H1 (cell line): Measurements from ENCODE around the gene ZNF526. TPM values are rescaled to one million over a fixed set of nuclear protein-coding genes. Genes with fewer than 3 reads are reported as not detected.

Source experiments
- SAP30 ChIP-seq: fragments of 300-600 bp; sonication (generic); IDR thresholded peaks from 2 replicates; pipeline ENCODE4 v1.7.1; 2012; ENCODE audit warnings: low read length, moderate library complexity, mild to moderate bottlenecking, inconsistent platforms; ENCODE audit not compliant: insufficient read depth, insufficient replicate concordance
- TAF1 ChIP-seq: IDR thresholded peaks from 2 replicates; pipeline ENCODE4 v1.6.1; 2011; ENCODE audit warnings: mild to moderate bottlenecking, low read depth, low read length
- TAF7 ChIP-seq: optimal IDR thresholded peaks from 2 replicates; pipeline ENCODE3; 2011; ENCODE audit warnings: low read depth, mild to moderate bottlenecking, inconsistent platforms, low read length, moderate library complexity, borderline replicate concordance
- TBP ChIP-seq: IDR thresholded peaks from 2 replicates; pipeline ENCODE4 v1.6.1; 2011; ENCODE audit warnings: low read depth, low read length, improper control_type of control experiment
- TCF12 ChIP-seq: IDR thresholded peaks from 2 replicates; pipeline ENCODE4 v1.6.1; 2011; ENCODE audit warnings: low read depth, mild to moderate bottlenecking, low read length
- polyA plus RNA-seq, 7 experiments: library from polyadenylated mRNA; depleted of rRNA in 3 of 7; stranded (reverse) in 5 of 7; unstranded in 2 of 7; fragments of >200 nt in 5 of 7; fragments of 200-250 nt in 2 of 7; gene quantifications; 1 replicate in 5 of 7; 2 replicates in 1 of 7; 4 replicates in 1 of 7; pipeline versions ENCODE4 v1.2.1 to v1.2.3, GENCODE V29; 2011 to 2013; ENCODE audit warnings: missing spikeins in 2 of 7, mixed read lengths in 2 of 7
- total RNA-seq: library from RNA; stranded (reverse); fragmentation: NEBNext Ultra II Directional; extraction: Animal tissue kit (Norgen Biotek cat#: 25700); gene quantifications from 2 replicates; pipeline ENCODE4 v1.2.1, GENCODE V29; 2021

ZNF526 gene
- total and polyA plus RNA-seq, 2 of the 8 experiments (the other 6 are each of a cell fraction or from before 2014, with no cell fraction given) = 8.4 to 14.1 TPM

DNA sequence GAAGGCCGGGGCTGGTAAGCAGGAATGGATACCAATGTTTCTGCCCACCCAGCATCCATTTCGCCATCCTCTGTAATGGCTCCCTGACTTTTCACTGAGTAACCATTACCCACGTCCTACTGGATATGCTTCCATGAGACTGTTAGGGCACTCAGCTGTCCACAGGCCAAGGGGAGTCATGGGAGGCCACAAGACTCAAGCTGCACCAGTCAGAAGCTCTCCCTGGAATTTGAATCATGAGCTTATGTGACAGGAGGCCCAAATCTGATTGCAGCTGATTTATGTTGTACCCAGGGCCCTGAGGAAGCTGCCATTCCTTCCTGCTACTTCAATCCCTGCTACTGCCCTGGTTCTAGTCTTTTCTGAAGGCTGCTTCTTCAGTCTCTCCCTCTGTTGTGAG, 31.0 kb upstream of the ZNF526 start (continued):
- no peak for TF ChIP-seq TAF7
- no peak for TF ChIP-seq TAF1
- no peak for TF ChIP-seq SAP30
- no peak for TF ChIP-seq TCF12
- no peak for TF ChIP-seq TBP
